Stimulated activated naive B cell treated with anti-CD40 and anti-IgM and Interleukin-4, amounts not matched to agents 10 μg/mL and 1 μg/mL and 100 μg/mL, for 72 hours (primary cell): ENCODE data around the gene KRTAP2-3.
"Not testable (repeated sequence)": the region's sequence is repeated elsewhere in the genome, so short reads cannot be mapped to it uniquely, and the experiment has no call there.

ENCODE experiments used
- ATAC-seq, 2 donors: fragments of 150-1000 bp; cut with Tn5 transposase; replicated peaks; 2 replicates each; pipeline ENCODE4 v1.10.0; 2021; ENCODE audit warnings: moderate library complexity in 1 of 2
- DNase-seq: peaks from one replicate; pipeline ENCODE4 v3.0.0; 2021
- H3K27ac Mint-ChIP-seq: one replicate; pipeline ENCODE4 v1.8.0; 2022; ENCODE audit warnings: mild to moderate bottlenecking, mixed read lengths
- H3K27me3 Mint-ChIP-seq, 2 donors: one replicate each; pipeline ENCODE4 v1.8.0; 2022; ENCODE audit warnings: mixed read lengths in 2 of 2
- H3K36me3 Mint-ChIP-seq, 2 donors: one replicate each; pipeline ENCODE4 v1.8.0; 2022; ENCODE audit warnings: mixed read lengths in 2 of 2, mild to moderate bottlenecking in 1 of 2
- H3K4me1 Mint-ChIP-seq, 2 donors: one replicate each; pipeline ENCODE4 v1.8.0; 2022; ENCODE audit warnings: mixed read lengths in 2 of 2, mild to moderate bottlenecking in 1 of 2
- H3K4me3 Mint-ChIP-seq, 2 donors: one replicate each; pipeline ENCODE4 v1.8.0; 2022; ENCODE audit warnings: mild to moderate bottlenecking in 2 of 2, mixed read lengths in 2 of 2, moderate library complexity in 1 of 2
- H3K9me3 Mint-ChIP-seq, 2 donors: one replicate each; pipeline ENCODE4 v1.8.0; 2022; ENCODE audit warnings: mixed read lengths in 2 of 2, mild to moderate bottlenecking in 1 of 2

Gene KRTAP2-3

DNA sequence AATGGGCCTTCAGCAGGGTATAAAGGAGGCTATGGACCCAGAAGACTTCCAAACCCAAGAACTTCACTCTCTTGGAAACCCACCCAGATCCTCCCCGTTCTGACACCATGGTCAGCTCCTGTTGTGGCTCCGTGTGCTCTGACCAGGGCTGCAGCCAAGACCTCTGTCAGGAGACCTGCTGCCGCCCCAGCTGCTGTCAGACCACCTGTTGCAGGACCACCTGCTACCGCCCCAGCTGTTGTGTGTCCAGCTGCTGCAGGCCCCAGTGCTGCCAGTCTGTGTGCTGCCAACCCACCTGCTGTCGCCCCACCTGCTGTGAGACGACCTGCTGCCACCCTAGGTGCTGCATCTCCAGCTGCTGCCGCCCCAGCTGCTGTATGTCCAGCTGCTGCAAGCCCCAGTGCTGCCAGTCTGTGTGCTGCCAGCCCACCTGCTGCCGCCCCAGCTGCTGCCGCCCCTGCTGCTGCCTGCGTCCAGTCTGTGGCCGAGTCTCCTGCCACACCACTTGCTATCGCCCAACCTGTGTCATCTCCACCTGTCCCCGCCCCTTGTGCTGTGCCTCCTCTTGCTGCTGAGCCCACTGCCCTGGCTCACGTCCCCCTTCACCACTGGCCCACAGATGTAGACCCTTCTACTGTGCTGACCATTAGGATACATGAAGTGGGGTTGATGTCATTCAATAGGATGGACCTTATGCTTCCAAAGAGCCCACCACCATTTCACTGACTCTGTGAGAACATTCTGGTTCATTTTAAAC is 24.4 kb upstream of the KRTAP2-3 start, which contains the start of gene KRTAP4-7:
KRTAP4-7 (plus strand) TSS at position 51 of the 757 bp plus-strand sequence; CDS start at position 108, 57 bp downstream.
- H3K36me3 Mint-ChIP-seq, H3K4me3 Mint-ChIP-seq, H3K9me3 Mint-ChIP-seq, H3K27ac Mint-ChIP-seq, ATAC-seq, H3K4me1 Mint-ChIP-seq, DNase-seq: not testable (repeated sequence)
- H3K27me3 Mint-ChIP-seq = peaks cover 9 to 16% of the 10 kb centered on the region in 2 donors

GRCh38 chr17:41083427-41083826 is 23.5 kb upstream of the KRTAP2-3 start:
- not testable (repeated sequence) for H3K9me3 Mint-ChIP-seq, DNase-seq

GRCh38 chr17:41082626-41083025 is 22.7 kb upstream of the KRTAP2-3 start:
- H3K4me1 Mint-ChIP-seq = no peaks in the 10 kb centered on the region
- H3K36me3 Mint-ChIP-seq = no peaks in the 10 kb centered on the region
- H3K4me3 Mint-ChIP-seq = no peak overlapping the region

More at GRCh38 chr17:41083427-41083826, 23.5 kb upstream of the KRTAP2-3 start:
- not testable (repeated sequence) for H3K27ac Mint-ChIP-seq, H3K4me1 Mint-ChIP-seq, H3K36me3 Mint-ChIP-seq, H3K4me3 Mint-ChIP-seq, ATAC-seq
- H3K27me3 Mint-ChIP-seq = peaks cover 9 to 16% of the 10 kb centered on the region in 2 donors

GRCh38 chr17:41076788-41077187 is 16.9 kb upstream of the KRTAP2-3 start:
- no peak overlapping the region for H3K27ac Mint-ChIP-seq
- ATAC-seq = no peak
- H3K27me3 Mint-ChIP-seq = peaks cover 16 to 28% of the 10 kb centered on the region in 2 donors
- no peaks in the 10 kb centered on the region for H3K36me3 Mint-ChIP-seq
- DNase-seq = no peak
- H3K9me3 Mint-ChIP-seq = peaks cover 0 to 5% of the 10 kb centered on the region in 2 donors
- no peak overlapping the region for H3K4me3 Mint-ChIP-seq
- peaks cover 0 to 5% of the 10 kb centered on the region in 2 donors for H3K4me1 Mint-ChIP-seq

More at GRCh38 chr17:41082626-41083025, 22.7 kb upstream of the KRTAP2-3 start:
- no peak overlapping the region for H3K27ac Mint-ChIP-seq
- no peak for DNase-seq
- H3K27me3 Mint-ChIP-seq = peaks cover 9 to 16% of the 10 kb centered on the region in 2 donors
- ATAC-seq = no peak
- no peaks in the 10 kb centered on the region for H3K9me3 Mint-ChIP-seq

DNA sequence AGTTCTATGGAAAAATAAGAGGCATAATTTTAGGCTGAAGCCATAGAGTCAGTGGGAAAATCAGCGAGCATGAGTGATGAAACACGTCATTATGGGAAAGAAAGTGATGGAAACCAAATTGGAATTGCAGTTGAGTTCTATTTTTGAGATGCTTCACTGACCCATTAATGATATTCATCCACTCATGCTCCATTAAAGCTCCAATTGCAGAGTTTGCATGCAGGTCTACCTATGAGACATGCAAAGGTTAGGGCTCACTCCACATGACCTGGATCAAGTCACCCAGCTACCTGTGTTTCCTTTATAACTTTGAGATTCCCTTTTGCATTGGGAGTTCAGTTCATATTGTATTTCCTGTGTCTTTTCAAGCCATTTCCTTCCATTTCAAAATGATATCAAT is 13.8 kb upstream of the KRTAP2-3 start:
- Mint-ChIP-seq H3K36me3 (no peaks in the 10 kb centered on the region), H3K4me1 (peaks cover 0 to 7% of the 10 kb centered on the region in 2 donors), H3K27me3 (peaks cover 11 to 19% of the 10 kb centered on the region in 2 donors), H3K9me3 (peaks cover 0 to 5% of the 10 kb centered on the region in 2 donors), H3K4me3 (no peak overlapping the region), H3K27ac (no peak overlapping the region)
- DNase-seq = no peak
- no peak for ATAC-seq

DNA sequence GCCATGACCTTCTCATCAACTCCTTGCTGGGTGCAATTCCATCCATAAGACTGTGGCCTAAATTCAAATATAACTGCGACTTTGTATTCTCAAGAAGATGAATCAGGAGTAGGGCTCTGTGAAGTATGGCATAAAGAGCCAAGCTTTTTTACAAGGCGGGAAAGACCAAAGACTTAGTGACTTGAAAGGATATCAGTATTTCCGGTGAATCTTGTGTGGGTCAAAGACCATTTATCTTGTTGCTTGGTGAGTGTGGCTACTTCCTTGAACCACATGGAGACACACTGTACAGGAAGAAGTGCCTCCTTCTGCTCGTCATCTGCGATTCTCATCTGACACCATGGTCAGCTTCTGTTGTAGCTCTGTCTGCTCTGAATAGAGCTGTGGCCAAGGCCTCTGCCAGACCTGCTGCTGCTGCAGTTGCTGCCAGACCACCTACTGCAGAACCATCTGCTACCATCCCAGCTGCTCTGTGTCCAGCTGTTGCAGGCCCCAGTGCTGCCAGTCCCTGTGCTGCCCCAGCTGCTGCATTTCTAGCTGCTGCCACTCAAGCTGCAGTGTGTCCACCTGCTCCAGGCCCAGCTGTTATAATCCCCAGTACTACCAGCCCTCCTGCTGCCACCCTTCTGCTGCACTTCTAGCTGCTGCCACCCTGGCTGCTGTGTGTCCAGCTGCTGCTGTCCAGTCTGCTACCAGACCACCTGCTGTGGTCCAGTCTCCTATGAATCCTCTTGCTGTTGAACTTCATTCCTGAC is 11.9 kb upstream of the KRTAP2-3 start:
- DNase-seq (no peak), ATAC-seq (no peak)
- peaks cover 0 to 4% of the 10 kb centered on the region in 2 donors for H3K9me3 Mint-ChIP-seq
- H3K27ac Mint-ChIP-seq = no peak overlapping the region
- H3K4me3 Mint-ChIP-seq = no peak overlapping the region
- H3K27me3 Mint-ChIP-seq = peaks cover 11 to 14% of the 10 kb centered on the region in 2 donors
- H3K4me1 Mint-ChIP-seq = peaks cover 0 to 7% of the 10 kb centered on the region in 2 donors
- no peaks in the 10 kb centered on the region for H3K36me3 Mint-ChIP-seq

GRCh38 chr17:41069031-41069430 is 9.1 kb upstream of the KRTAP2-3 start:
- Mint-ChIP-seq H3K4me1 (peaks cover 0 to 5% of the 10 kb centered on the region in 2 donors), H3K27ac (no peak overlapping the region), H3K36me3 (no peaks in the 10 kb centered on the region), H3K9me3 (no peaks in the 10 kb centered on the region), H3K27me3 (peaks cover 0 to 4% of the 10 kb centered on the region in 2 donors), H3K4me3 (no peak overlapping the region)
- no peak for DNase-seq
- no peak for ATAC-seq

DNA sequence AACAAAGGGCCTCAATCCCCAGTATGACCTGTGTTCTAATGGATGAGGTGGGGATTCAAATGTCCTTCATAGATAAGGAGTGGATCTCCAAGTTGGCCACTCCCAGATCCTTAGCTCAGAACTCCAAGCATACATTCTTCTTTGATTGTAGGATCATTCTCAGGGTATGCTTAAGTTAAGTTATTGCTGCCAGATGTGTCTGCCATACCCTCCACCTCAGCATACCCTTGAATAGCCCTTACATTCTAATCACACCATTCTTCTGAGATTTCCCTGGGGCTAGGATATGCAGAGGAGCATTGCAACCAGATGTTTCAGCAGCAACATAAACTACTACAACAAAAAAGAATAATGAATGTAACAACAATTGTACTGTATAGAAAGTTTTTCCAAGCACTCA is 7.4 kb upstream of the KRTAP2-3 start:
- no peaks in the 10 kb centered on the region for H3K9me3 Mint-ChIP-seq
- no peak overlapping the region for H3K27ac Mint-ChIP-seq
- ATAC-seq = no peak
- peaks cover 0 to 3% of the 10 kb centered on the region in 2 donors for H3K27me3 Mint-ChIP-seq
- H3K4me1 Mint-ChIP-seq = peaks cover 0 to 5% of the 10 kb centered on the region in 2 donors
- H3K36me3 Mint-ChIP-seq = no peaks in the 10 kb centered on the region
- DNase-seq = no peak
- no peak overlapping the region for H3K4me3 Mint-ChIP-seq

- peaks cover 0 to 2% of the 10 kb centered on the region in 2 donors for H3K4me1 Mint-ChIP-seq
- peaks cover 0 to 8% of the 10 kb centered on the region in 2 donors for H3K27me3 Mint-ChIP-seq
- H3K27ac Mint-ChIP-seq = no peak within 1 kb of the TSS
- no peak within 1 kb of the TSS for H3K4me3 Mint-ChIP-seq
- H3K36me3 Mint-ChIP-seq = no peaks in the 10 kb centered on the region
- ATAC-seq (no peak), DNase-seq (no peak)
- no peaks in the 10 kb centered on the region for H3K9me3 Mint-ChIP-seq
Measured at GRCh38 chr17:41065829-41066624, 6.1 kb upstream of the KRTAP2-3 start, which contains the start of gene KRTAP2-4. KRTAP2-4 (minus strand) TSS chr17:41065879; CDS start chr17:41065845, 34 bp downstream.

- not testable (repeated sequence) for ATAC-seq, H3K4me1 Mint-ChIP-seq, H3K9me3 Mint-ChIP-seq
Measured at GRCh38 chr17:41065016-41065689, 5.2 kb upstream of the KRTAP2-3 start.

GRCh38 chr17:41064301-41064700 is 4.4 kb upstream of the KRTAP2-3 start:
- no peak for DNase-seq
- Mint-ChIP-seq H3K4me3 (no peak overlapping the region), H3K36me3 (no peaks in the 10 kb centered on the region), H3K27ac (no peak overlapping the region), H3K9me3 (no peaks in the 10 kb centered on the region), H3K4me1 (peaks cover 3 to 4% of the 10 kb centered on the region in 2 donors), H3K27me3 (peaks cover 11 to 17% of the 10 kb centered on the region in 2 donors)
- no peak for ATAC-seq

More at GRCh38 chr17:41065016-41065689, 5.2 kb upstream of the KRTAP2-3 start:
- H3K4me3 Mint-ChIP-seq, H3K36me3 Mint-ChIP-seq, DNase-seq, H3K27ac Mint-ChIP-seq: not testable (repeated sequence)
- peaks cover 6 to 13% of the 10 kb centered on the region in 2 donors for H3K27me3 Mint-ChIP-seq

DNA sequence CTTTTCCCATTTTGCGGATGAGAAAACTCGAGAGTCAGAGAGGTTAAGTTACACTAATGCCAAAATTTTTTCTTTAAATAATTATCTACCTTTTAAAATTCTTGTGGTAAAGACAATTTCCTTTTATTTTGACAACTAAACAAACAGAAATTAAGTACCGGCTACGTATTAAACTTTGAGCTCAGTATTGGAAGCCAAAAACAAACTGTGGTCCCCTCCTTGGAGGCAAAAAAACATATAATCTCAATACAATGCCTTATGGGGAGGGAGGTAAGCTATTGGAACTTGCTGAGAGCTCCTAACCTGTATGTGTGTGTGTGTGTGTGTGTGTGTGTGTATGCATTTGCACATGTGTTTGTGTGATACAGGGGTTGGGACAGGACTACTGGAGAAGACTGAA is 3.5 kb upstream of the KRTAP2-3 start:
- H3K4me1 Mint-ChIP-seq = peaks cover 2 to 5% of the 10 kb centered on the region in 2 donors
- H3K9me3 Mint-ChIP-seq = no peaks in the 10 kb centered on the region
- peaks cover 13 to 20% of the 10 kb centered on the region in 2 donors for H3K27me3 Mint-ChIP-seq
- DNase-seq (no peak), ATAC-seq (no peak)
- H3K36me3 Mint-ChIP-seq = no peaks in the 10 kb centered on the region
- no peak overlapping the region for H3K4me3 Mint-ChIP-seq
- no peak overlapping the region for H3K27ac Mint-ChIP-seq

DNA sequence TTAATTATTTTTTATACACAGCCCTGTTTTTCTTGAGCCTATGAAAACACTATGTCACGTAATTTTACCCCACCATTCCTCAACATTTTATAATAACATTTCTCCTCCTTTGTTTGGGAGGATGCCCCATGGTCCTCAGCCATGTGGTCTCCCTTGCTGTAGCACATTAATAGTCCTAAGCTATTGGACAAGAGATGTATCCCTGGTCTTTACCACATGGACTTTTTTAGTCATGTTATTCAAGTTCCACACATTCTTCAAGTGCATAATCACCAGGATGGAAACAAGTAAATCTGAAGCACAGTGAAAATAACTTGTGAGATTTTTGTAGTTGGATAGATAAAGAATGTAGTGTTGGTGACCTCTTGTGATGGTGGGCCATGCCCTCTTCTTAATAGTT is 2.0 kb upstream of the KRTAP2-3 start:
- peaks cover 23 to 25% of the 10 kb centered on the region in 2 donors for H3K27me3 Mint-ChIP-seq
- H3K4me1 Mint-ChIP-seq = peaks cover 2 to 5% of the 10 kb centered on the region in 2 donors
- ATAC-seq (no peak), DNase-seq (no peak)
- H3K36me3 Mint-ChIP-seq = no peaks in the 10 kb centered on the region
- H3K9me3 Mint-ChIP-seq = peaks cover 3% of the 10 kb centered on the region in 2 donors
- no peak overlapping the region for H3K27ac Mint-ChIP-seq
- H3K4me3 Mint-ChIP-seq = no peak overlapping the region
